Fibroblast of the aortic adventitia (primary cell): ENCODE data around the gene WDR64. TPM values are rescaled to one million over a fixed set of nuclear protein-coding genes. Genes with fewer than 3 reads are reported as not detected.

Source experiments
- DNase-seq: peaks from one replicate; pipeline ENCODE4 v3.0.0-alpha.2; 2010; ENCODE audit warnings: low read depth
- H3K4me3 ChIP-seq: 2 replicates; pipeline ENCODE4 v1.5.1; 2011; ENCODE audit warnings: low read depth, mild to moderate bottlenecking, control low read depth, low read length, moderate library complexity
- CTCF ChIP-seq: IDR thresholded peaks from 2 replicates; pipeline ENCODE4 v1.5.1; 2011; ENCODE audit warnings: mild to moderate bottlenecking, low read length, control low read depth, inconsistent platforms; ENCODE audit not compliant: insufficient read depth
- total RNA-seq: library from RNA; depleted of rRNA; stranded (reverse); fragments of >200 nt; gene quantifications from 2 replicates; pipeline ENCODE4 v1.2.3, GENCODE V29; 2012; ENCODE audit warnings: low replicate concordance

The WDR64 gene
- total RNA-seq, 1 donor = not detected

- H3K4me3 ChIP-seq = no peak overlapping the region
- DNase-seq = no peak
- TF ChIP-seq CTCF = no peak
These were observed 65.0 kb downstream of the WDR64 start for GRCh38 chr1:241716915-241717656.

GRCh38 chr1:241717975-241718374, 65.9 kb downstream of the WDR64 start:
- H3K4me3 ChIP-seq = no peak overlapping the region
- no peak for TF ChIP-seq CTCF
- DNase-seq = no peak

GRCh38 chr1:241721011-241721410, 68.9 kb downstream of the WDR64 start:
- DNase-seq = no peak
- no peak for TF ChIP-seq CTCF
- no peak overlapping the region for H3K4me3 ChIP-seq

GRCh38 chr1:241722947-241723346, 70.9 kb downstream of the WDR64 start:
- DNase-seq = no peak
- H3K4me3 ChIP-seq = no peak overlapping the region
- no peak for TF ChIP-seq CTCF

- DNase-seq = no peak
- TF ChIP-seq CTCF = no peak
- H3K4me3 ChIP-seq = no peak overlapping the region
These were observed 72.8 kb downstream of the WDR64 start for GRCh38 chr1:241724741-241725356.

- TF ChIP-seq CTCF = no peak
- DNase-seq = no peak
- no peak overlapping the region for H3K4me3 ChIP-seq
These were observed 78.0 kb downstream of the WDR64 start for GRCh38 chr1:241730031-241730430.
